Gastroesophageal sphincter (tissue), 4 donors: ENCODE measurements around the gene FSCN2. TPM values are rescaled to one million over a fixed set of nuclear protein-coding genes. Genes with fewer than 3 reads are reported as not detected.
"Not testable (repeated sequence)": the region's sequence is repeated elsewhere in the genome, so short reads cannot be mapped to it uniquely, and the experiment has no call there.

Source experiments
- ATAC-seq: fragments of 150-250 bp; one replicate; pipeline ENCODE4 v1.9.1; 2016; ENCODE audit warnings: mild to moderate bottlenecking, moderate library complexity
- H3K27ac ChIP-seq, 4 donors: fragments of 200-600 bp; sonication (generic) in 3 of 4; 1 replicate in 3 of 4; 2 replicates in 1 of 4; pipeline ENCODE4 v1.5.1; 2016 to 2019
- H3K27me3 ChIP-seq: fragments of 200-600 bp; sonication (generic); one replicate; pipeline ENCODE4 v1.5.1; 2019
- H3K36me3 ChIP-seq, 2 donors: fragments of 200-600 bp; sonication (generic); one replicate each; pipeline ENCODE4 v1.5.1; 2019; ENCODE audit warnings: control low read depth in 1 of 2
- H3K4me1 ChIP-seq, 3 donors: fragments of 200-600 bp; sonication (generic); 1 replicate in 2 of 3; 2 replicates in 1 of 3; pipeline ENCODE4 v1.5.1; 2016 to 2019; ENCODE audit warnings: control low read depth in 2 of 3
- H3K4me3 ChIP-seq, 2 donors: fragments of 200-600 bp; sonication (generic); one replicate each; pipeline ENCODE4 v1.5.1; 2019; ENCODE audit warnings: mild to moderate bottlenecking in 1 of 2, moderate library complexity in 1 of 2
- H3K9me3 ChIP-seq, 3 donors: fragments of 200-600 bp; sonication (generic); one replicate each; pipeline ENCODE4 v1.5.1; 2017 to 2019; ENCODE audit warnings: control low read depth in 2 of 3
- EP300 ChIP-seq: sonication (generic); formaldehyde crosslinking; IDR thresholded peaks from one replicate; pipeline ENCODE4 v1.6.1; 2017; ENCODE audit warnings: antibody characterized with exemption, mild to moderate bottlenecking
- POLR2A ChIP-seq, 2 donors: fragments of 450-650 bp; IDR thresholded peaks; one replicate each; pipeline ENCODE4 v1.6.1; 2017; ENCODE audit warnings: antibody characterized with exemption in 2 of 2, mild to moderate bottlenecking in 2 of 2, moderate library complexity in 1 of 2
- POLR2AphosphoS5 ChIP-seq: sonication (generic); formaldehyde crosslinking; IDR thresholded peaks from one replicate; pipeline ENCODE4 v1.6.1; 2017; ENCODE audit warnings: antibody characterized with exemption
- WGBS, 2 donors: methylation state at CpG; one replicate each; pipeline ENCODE4 v1.1.5; 2018; ENCODE audit warnings: low coverage in 1 of 2; 5-methylcytosine and 5-hydroxymethylcytosine counted together
- small RNA-seq, 4 donors: library from RNA; depleted of rRNA; stranded (forward); fragments of <200 nt; gene quantifications; one replicate each; pipeline ENCODE3, GENCODE V24; 2016
- total RNA-seq, 4 donors: library from RNA; depleted of rRNA; stranded (reverse); fragments of >200 nt; gene quantifications; one replicate each; pipeline ENCODE4 v1.1.0, GENCODE V29; 2016
- TF ChIP-seq, protein P1 (sequence below), 4 experiments: fragments of 200-600 bp in 2 of 4; fragments of 450-650 bp in 2 of 4; sonication (generic) in 1 of 4; IDR thresholded peaks; one replicate each; pipeline ENCODE4 v1.5.1; 2017 to 2019; ENCODE audit warnings: antibody characterized with exemption in 4 of 4, mild to moderate bottlenecking in 2 of 4, moderate library complexity in 2 of 4

Gene FSCN2
- total RNA-seq, 4 donors from 2014 or later, result 0.49 to 2.1 (median 1.0) TPM

DNA sequence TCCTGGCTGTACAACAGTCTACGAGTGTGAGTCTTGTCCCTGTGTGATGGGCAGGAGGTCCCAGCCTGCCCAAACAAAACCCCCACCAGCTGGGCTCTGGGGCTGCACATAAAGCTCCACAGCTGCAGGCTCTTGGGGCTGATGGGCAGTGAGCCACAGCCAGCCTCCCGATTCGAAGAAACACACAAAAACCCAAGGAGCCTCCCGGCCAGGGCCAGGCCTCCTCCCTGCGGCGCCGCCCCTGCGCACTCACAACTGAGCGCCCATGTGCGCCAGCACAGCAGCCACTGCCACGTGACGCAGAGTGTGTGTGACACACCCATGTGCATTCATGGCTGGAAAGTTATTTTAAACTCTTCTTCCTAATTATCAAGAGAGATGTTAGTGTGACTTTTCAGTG is 54.6 kb downstream of the FSCN2 start:
- H3K4me3 ChIP-seq, result no peak overlapping the region
- no peak overlapping the region for H3K27ac ChIP-seq
- peaks cover 0 to under 1% (median 0%) of the 10 kb centered on the region in 3 donors for H3K4me1 ChIP-seq
- ATAC-seq, result no peak
- H3K36me3 ChIP-seq, result peaks cover 0 to 96% of the 10 kb centered on the region in 2 donors
- 88 to 89% methylated on average over 1 to 7 of the region's 12 CpGs for WGBS, 2 donors
- H3K9me3 ChIP-seq, result no peaks in the 10 kb centered on the region
- no peak for TF ChIP-seq POLR2AphosphoS5
- no peak for TF ChIP-seq EP300
- TF ChIP-seq, protein P1, sequence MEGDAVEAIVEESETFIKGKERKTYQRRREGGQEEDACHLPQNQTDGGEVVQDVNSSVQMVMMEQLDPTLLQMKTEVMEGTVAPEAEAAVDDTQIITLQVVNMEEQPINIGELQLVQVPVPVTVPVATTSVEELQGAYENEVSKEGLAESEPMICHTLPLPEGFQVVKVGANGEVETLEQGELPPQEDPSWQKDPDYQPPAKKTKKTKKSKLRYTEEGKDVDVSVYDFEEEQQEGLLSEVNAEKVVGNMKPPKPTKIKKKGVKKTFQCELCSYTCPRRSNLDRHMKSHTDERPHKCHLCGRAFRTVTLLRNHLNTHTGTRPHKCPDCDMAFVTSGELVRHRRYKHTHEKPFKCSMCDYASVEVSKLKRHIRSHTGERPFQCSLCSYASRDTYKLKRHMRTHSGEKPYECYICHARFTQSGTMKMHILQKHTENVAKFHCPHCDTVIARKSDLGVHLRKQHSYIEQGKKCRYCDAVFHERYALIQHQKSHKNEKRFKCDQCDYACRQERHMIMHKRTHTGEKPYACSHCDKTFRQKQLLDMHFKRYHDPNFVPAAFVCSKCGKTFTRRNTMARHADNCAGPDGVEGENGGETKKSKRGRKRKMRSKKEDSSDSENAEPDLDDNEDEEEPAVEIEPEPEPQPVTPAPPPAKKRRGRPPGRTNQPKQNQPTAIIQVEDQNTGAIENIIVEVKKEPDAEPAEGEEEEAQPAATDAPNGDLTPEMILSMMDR (IDR thresholded peaks at IDR 0.05), result no peak
- TF ChIP-seq POLR2A (IDR thresholded peaks at IDR 0.05), result no peak
- no peaks in the 10 kb centered on the region for H3K27me3 ChIP-seq

DNA sequence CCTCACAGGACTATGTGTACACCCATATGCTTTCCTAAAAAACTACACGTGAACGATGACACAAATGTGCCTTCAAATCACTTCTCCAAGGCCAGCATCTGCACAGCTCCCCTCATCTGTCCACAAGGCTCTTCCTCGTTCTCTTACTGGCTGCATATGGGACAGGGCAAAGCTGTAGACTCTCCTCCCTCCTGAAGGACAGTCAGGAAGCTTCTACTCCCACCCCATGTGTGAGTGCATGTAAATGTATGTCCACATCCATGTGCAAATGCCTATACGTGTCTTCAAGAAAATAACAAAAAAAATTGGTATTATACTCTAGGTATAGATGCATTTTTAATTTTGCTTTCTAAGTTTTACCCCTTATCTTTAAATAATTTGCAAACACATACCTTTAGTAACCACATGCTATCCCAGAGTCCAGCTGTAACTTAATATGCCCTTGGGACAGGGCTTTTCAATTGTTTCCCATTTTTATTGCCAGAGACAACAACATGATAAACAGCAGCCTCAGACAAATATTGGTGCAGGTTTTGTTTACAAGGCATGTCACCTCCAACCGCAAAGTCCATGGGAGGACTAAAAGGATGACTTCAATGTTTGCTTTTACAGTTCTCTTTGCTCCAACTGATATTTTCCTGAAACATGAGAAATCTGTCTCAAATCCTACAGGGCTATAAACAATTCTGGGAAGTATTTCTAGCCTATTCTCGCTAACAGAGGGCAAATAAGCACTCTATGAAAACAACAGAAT is 55.6 kb downstream of the FSCN2 start:
- no peak for ATAC-seq
- Histone ChIP-seq H3K27me3 (no peaks in the 10 kb centered on the region), H3K9me3 (no peaks in the 10 kb centered on the region), H3K4me1 (no peaks in the 10 kb centered on the region), H3K27ac (no peak overlapping the region), H3K36me3 (peaks cover 5 to 96% of the 10 kb centered on the region in 2 donors), H3K4me3 (no peak overlapping the region)
- 87 to 94% methylated on average over 5 to 6 of the region's 6 CpGs for WGBS, 2 donors
- TF ChIP-seq POLR2AphosphoS5, result no peak
- TF ChIP-seq EP300, result no peak
- TF ChIP-seq, protein P1 (IDR thresholded peaks at IDR 0.05), result no peak
- TF ChIP-seq POLR2A (IDR thresholded peaks at IDR 0.05), result no peak

DNA sequence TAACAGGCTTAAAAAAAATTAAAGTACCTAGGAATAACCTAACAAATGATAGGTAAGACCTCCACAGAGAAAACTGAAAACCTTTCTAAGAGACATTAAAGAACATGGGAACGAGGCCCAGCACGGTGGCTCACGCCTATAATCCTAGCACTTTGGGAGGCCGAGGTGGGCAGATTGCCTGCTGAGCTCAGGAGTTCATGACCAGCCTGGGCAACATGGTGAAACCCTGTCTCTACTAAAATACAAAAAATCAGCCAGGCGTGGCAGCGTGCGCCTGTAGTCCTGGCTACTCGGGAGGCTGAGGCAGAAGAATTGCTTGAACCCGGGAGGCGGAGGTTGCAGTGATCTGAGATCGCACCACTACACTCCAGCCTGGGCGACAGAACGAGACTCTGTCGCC is 56.6 kb downstream of the FSCN2 start:
- not testable (repeated sequence) for H3K4me1 ChIP-seq, H3K9me3 ChIP-seq, H3K27me3 ChIP-seq, ATAC-seq, H3K4me3 ChIP-seq, H3K27ac ChIP-seq
- peaks cover 5 to 96% of the 10 kb centered on the region in 2 donors for H3K36me3 ChIP-seq
- WGBS, 2 donors, result 90 to 98% methylated on average over 6 to 8 of the region's 14 CpGs

DNA sequence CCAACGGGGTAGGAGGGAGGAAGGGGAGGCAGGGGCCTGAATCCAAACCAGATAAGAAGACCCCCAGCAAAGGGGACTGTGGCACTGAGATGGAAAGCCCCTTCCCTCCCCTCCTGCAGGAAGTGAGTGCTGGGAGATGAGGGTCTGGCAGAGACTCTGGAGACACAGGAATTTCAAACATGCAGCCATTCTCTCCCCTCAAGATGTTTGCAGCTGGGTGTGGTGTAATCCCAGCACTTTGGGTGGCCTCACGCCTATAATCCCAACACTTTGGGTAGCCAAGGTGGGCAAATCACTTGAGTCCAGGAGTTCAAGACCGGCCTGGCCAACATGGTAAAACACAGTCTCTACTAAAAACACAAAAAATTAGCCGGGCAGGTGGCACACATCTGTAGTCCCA is 57.9 kb downstream of the FSCN2 start:
- WGBS, 2 donors, result 67 to 83% methylated on average over 1 of the region's 4 CpGs
- Histone ChIP-seq H3K9me3 (no peaks in the 10 kb centered on the region), H3K4me3 (no peak overlapping the region), H3K4me1 (no peaks in the 10 kb centered on the region), H3K27me3 (no peaks in the 10 kb centered on the region), H3K27ac (no peak overlapping the region), H3K36me3 (peaks cover 5 to 97% of the 10 kb centered on the region in 2 donors)
- ATAC-seq, result no peak
- TF ChIP-seq, protein P1 (IDR thresholded peaks at IDR 0.05), result no peak
- TF ChIP-seq POLR2AphosphoS5 (no peak), POLR2A (IDR thresholded peaks at IDR 0.05) (no peak), EP300 (no peak)

Small RNA genes within 50 kb of the gene (small RNA-seq; reads per million reads assigned to genes)
- gene RF00019, result 0 reads per million in 4 donors

Other genes starting within 250 kb of the FSCN2 start
- 10 to 100 TPM; 70.5 to 99.6 (median 81.8) TPM for gene SLC38A10, start 233.1 kb upstream of the FSCN2 start, total RNA-seq
- gene BAHCC1, start 132.9 kb upstream of the FSCN2 start, total RNA-seq, result 10 to 100 TPM; 17.5 to 34.3 (median 19.5) TPM
- 1,000 to 10,000 TPM in 3 of 4 donors, 100 to 1,000 TPM in 1; 829 to 1,848 (median 1,550) TPM for gene ACTG1, start 15.6 kb upstream of the FSCN2 start, total RNA-seq
- 10 to 100 TPM; 14.6 to 32.1 (median 20.7) TPM for gene FAAP100, start 24.0 kb downstream of the FSCN2 start, total RNA-seq
- gene NPLOC4, start 108.7 kb downstream of the FSCN2 start, total RNA-seq, result 10 to 100 TPM; 49.5 to 83.8 (median 58.0) TPM
- under 1 TPM in 3 of 4 donors, not detected in 1; 0.27 to 0.89 (median 0.30) TPM for gene TSPAN10, start 108.8 kb downstream of the FSCN2 start, total RNA-seq
- gene PDE6G, start 128.2 kb downstream of the FSCN2 start, total RNA-seq, result under 1 TPM in 1 of 4 donors, not detected in 3; 0.62 TPM
- gene OXLD1, start 138.2 kb downstream of the FSCN2 start, total RNA-seq, result 10 to 100 TPM; 19.4 to 31.8 (median 25.3) TPM
- 10 to 100 TPM in 2 of 4 donors, 1 to 10 TPM in 2; 8.2 to 16.1 (median 11.4) TPM for gene CCDC137, start 138.4 kb downstream of the FSCN2 start, total RNA-seq
- gene ARL16, start 155.4 kb downstream of the FSCN2 start, total RNA-seq, result 10 to 100 TPM; 26.2 to 52.8 (median 30.2) TPM
- 10 to 100 TPM; 51.5 to 90.5 (median 66.6) TPM for gene HGS, start 155.6 kb downstream of the FSCN2 start, total RNA-seq
- 10 to 100 TPM; 27.5 to 42.9 (median 29.3) TPM for gene MRPL12, start 175.0 kb downstream of the FSCN2 start, total RNA-seq
- gene SLC25A10, start 183.9 kb downstream of the FSCN2 start, total RNA-seq, result 1 to 10 TPM; 3.0 to 8.8 (median 5.0) TPM